K562 (cell line): ENCODE results near the gene PPP1CA. TPM values are rescaled to one million over a fixed set of nuclear protein-coding genes. Genes with fewer than 3 reads are reported as not detected.

Source experiments
- ATAC-seq: fragments of 200-7000 bp; cut with Tn5 transposase; 3 replicates; pipeline ENCODE4 v1.9.1; 2020; ENCODE audit warnings: moderate library complexity
- BruUV-seq: library from RNA; stranded (reverse); fragments of 400-500 nt; replicated peaks from 2 replicates; lab custom pipeline; 2021; lab: Mats Ljungman, UMichigan
- CTCF ChIA-PET: fragments of 300-600 bp; formaldehyde crosslinking; extraction: SDS; loops from one replicate; lab custom pipeline; 2021; ENCODE audit warnings: low intra/inter-chr PET ratio; lab: Yijun Ruan, JAX
- POLR2A ChIA-PET: fragments of 300-600, 350-650 bp; sonication (Branson Sonifier 250); formaldehyde crosslinking; extraction: SDS; loops from one replicate; lab custom pipeline; 2021; ENCODE audit warnings: antibody characterized with exemption, inconsistent platforms; lab: Yijun Ruan, JAX
- DNase-seq, 4 experiments: peaks; one replicate each; pipeline versions ENCODE4 v3.0.0 to v3.0.0-alpha.2; 2011 to 2018; ENCODE audit warnings: low spot score in 3 of 4, mixed read lengths in 3 of 4; ENCODE audit errors: extremely low read depth in 1 of 4
- FAIRE-seq: peaks from 2 replicates; lab custom pipeline; 2011; peaks lifted over from hg19 to GRCh38; lab: Jason Lieb, UNC
- H2AFZ ChIP-seq: 2 replicates; pipeline ENCODE4 v1.6.0; 2011; ENCODE audit warnings: low read depth, low read length, control low read depth, inconsistent platforms
- H3K27ac ChIP-seq: fragments of 200-600 bp; 3 replicates; pipeline ENCODE4 v1.8.0; 2011; ENCODE audit warnings: low read depth, mild to moderate bottlenecking, control low read depth, inconsistent platforms, low read length, moderate library complexity, mixed read lengths; ENCODE audit errors: extremely low read depth
- H3K27me3 ChIP-seq, 2 experiments: fragments of 300-600 bp in 1 of 2; 2 replicates in 1 of 2; 3 replicates in 1 of 2; pipeline versions ENCODE4 v1.6.0 to v1.8.0; 2011; ENCODE audit warnings: inconsistent platforms in 2 of 2, low read length in 2 of 2, mild to moderate bottlenecking in 1 of 2, mixed read lengths in 1 of 2, moderate library complexity in 1 of 2; ENCODE audit not compliant: control insufficient read depth in 2 of 2, insufficient read depth in 2 of 2
- H3K36me3 ChIP-seq: fragments of 300-600 bp; 3 replicates; pipeline ENCODE4 v1.8.0; 2011; ENCODE audit warnings: mild to moderate bottlenecking, low read length, inconsistent platforms; ENCODE audit not compliant: control insufficient read depth, insufficient read depth
- H3K4me1 ChIP-seq, 2 experiments: fragments of 200-600 bp in 1 of 2; replicated peaks in 1 of 2; 2 replicates in 1 of 2; 3 replicates in 1 of 2; pipeline versions ENCODE4 v1.5.1 to v1.8.0; 2011; ENCODE audit warnings: inconsistent platforms in 2 of 2, low read length in 2 of 2, mild to moderate bottlenecking in 1 of 2, mixed read lengths in 1 of 2, moderate library complexity in 1 of 2; ENCODE audit not compliant: control insufficient read depth in 2 of 2, insufficient read depth in 2 of 2
- H3K4me2 ChIP-seq: 2 replicates; pipeline ENCODE4 v1.6.1; 2011; ENCODE audit warnings: low read length, control low read depth, inconsistent platforms, mixed read lengths; ENCODE audit not compliant: insufficient read depth
- H3K4me3 ChIP-seq: fragments of 200-600 bp; sonication (generic), shearing (Covaris generic); 2 replicates; pipeline ENCODE4 v1.5.1; 2016; ENCODE audit warnings: control low read depth, inconsistent platforms
- H3K79me2 ChIP-seq: fragments of 200-600 bp; 3 replicates; pipeline ENCODE4 v1.8.0; 2011; ENCODE audit warnings: low read length, inconsistent platforms; ENCODE audit not compliant: control insufficient read depth, insufficient read depth
- H3K9ac ChIP-seq, 2 experiments: 2 replicates each; pipeline versions ENCODE4 v1.6.0 to v1.6.1; 2011; ENCODE audit warnings: low read depth in 2 of 2, low read length in 2 of 2, control low read depth in 1 of 2, inconsistent platforms in 1 of 2, mild to moderate bottlenecking in 1 of 2, mixed read lengths in 1 of 2; ENCODE audit not compliant: insufficient read depth in 1 of 2
- H3K9me1 ChIP-seq: one replicate; pipeline ENCODE4 v1.6.0; 2011; ENCODE audit warnings: inconsistent platforms, mild to moderate bottlenecking, low read length, moderate library complexity; ENCODE audit not compliant: control insufficient read depth, insufficient read depth
- H3K9me3 ChIP-seq: replicated peaks from 2 replicates; pipeline ENCODE4 v1.5.1; 2011; ENCODE audit warnings: low read depth, low read length, inconsistent platforms; ENCODE audit not compliant: control insufficient read depth, insufficient read depth
- H4K20me1 ChIP-seq: replicated peaks from 2 replicates; pipeline ENCODE4 v1.6.1; 2011; ENCODE audit warnings: low read length, inconsistent platforms, mixed read lengths; ENCODE audit not compliant: control insufficient read depth, insufficient read depth
- ERF ChIP-seq: fragments of 450-650 bp; formaldehyde crosslinking; IDR thresholded peaks from 2 replicates; pipeline ENCODE4 v1.4.0; 2020; ENCODE audit warnings: mild to moderate bottlenecking, mixed read lengths
- POLR2G ChIP-seq: fragments of 200-400 bp; formaldehyde crosslinking; IDR thresholded peaks from 2 replicates; pipeline ENCODE4 v1.6.1; 2017; ENCODE audit warnings: low read depth, mild to moderate bottlenecking, antibody characterized with exemption, low read length, moderate library complexity
- RBFOX2 ChIP-seq: fragments of 200-400 bp; formaldehyde crosslinking; IDR thresholded peaks from 2 replicates; pipeline ENCODE4 v1.6.1; 2017; ENCODE audit warnings: low read depth, mild to moderate bottlenecking, low read length, moderate library complexity
- SNRNP70 ChIP-seq: fragments of 200-400 bp; formaldehyde crosslinking; optimal IDR thresholded peaks from 2 replicates; pipeline ENCODE3; 2017; ENCODE audit warnings: low read depth, low read length
- WGBS: fragments of 100-300 bp; shearing (Covaris generic); methylation state at CpG from one replicate; pipeline ENCODE4 v1.1.6; 2016; ENCODE audit warnings: low coverage, mixed read lengths; ENCODE audit not compliant: insufficient coverage; ENCODE audit errors: missing lambda C conversion rate; 5-methylcytosine and 5-hydroxymethylcytosine counted together
- in situ Hi-C: fragments of 300-500 bp; cut with MboI; formaldehyde crosslinking; loops from 4 replicates; pipeline ENCODE4 v1.15.0; 2018; ENCODE audit warnings: inconsistent platforms, mixed read lengths
- intact Hi-C: fragments of 100-400 bp; cut with micrococcal nuclease; formaldehyde crosslinking; loops from 2 replicates; pipeline ENCODE4 v1.14.2; 2022
- polyA plus RNA-seq, 8 experiments: library from polyadenylated mRNA; depleted of rRNA in 4 of 8; stranded (reverse) in 5 of 8; unstranded in 3 of 8; fragments of >200 nt; fragmentation: Nextera tagmentation in 2 of 8; fragmentation: Illumina TruSeq in 1 of 8; extraction: Ambion mirVana in 2 of 8; extraction: Trizol in 1 of 8; gene quantifications; 2 replicates each; pipeline versions ENCODE4 v1.2.1 to v1.2.3, GENCODE V29; 2011 to 2014; ENCODE audit warnings: inconsistent platforms in 1 of 8, missing spikeins in 1 of 8
- total RNA-seq, 7 experiments: library from RNA; depleted of rRNA in 6 of 7; stranded (reverse); fragments of >200 nt in 6 of 7; fragmentation: Illumina TruSeq in 2 of 7; extraction: Trizol in 2 of 7; gene quantifications; 2 replicates each; pipeline versions ENCODE4 v1.2.1 to v1.2.3, GENCODE V29; 2011 to 2021; ENCODE audit warnings: low replicate concordance in 1 of 7
- TF ChIP-seq, protein P1 (sequence below): IDR thresholded peaks from 2 replicates; pipeline ENCODE4 v1.6.1; 2011; ENCODE audit warnings: borderline replicate concordance, low read depth, mild to moderate bottlenecking, moderate library complexity, low read length; ENCODE audit not compliant: insufficient read depth, poor library complexity, severe bottlenecking

The PPP1CA gene
- total and polyA plus RNA-seq, 9 of the 15 experiments (the other 6 are each of a cell fraction or from before 2014, with no cell fraction given): 18.2 to 242 (median 188) TPM

DNA sequence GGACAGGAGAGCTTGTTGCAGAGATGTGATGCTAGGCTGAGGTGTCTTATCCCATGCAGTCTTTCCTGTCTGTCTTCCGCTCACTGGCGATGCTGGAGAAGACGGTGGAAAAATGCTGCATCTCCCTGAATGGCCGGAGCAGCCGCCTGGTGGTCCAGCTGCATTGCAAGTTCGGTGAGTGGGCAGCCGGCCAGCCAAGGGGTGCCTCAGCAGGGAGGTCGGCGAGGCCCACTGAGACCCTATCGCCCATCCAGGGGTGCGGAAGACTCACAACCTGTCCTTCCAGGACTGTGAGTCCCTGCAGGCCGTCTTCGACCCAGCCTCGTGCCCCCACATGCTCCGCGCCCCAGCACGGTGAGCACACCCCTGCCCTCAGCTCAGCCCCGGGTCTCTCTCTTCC lies 8.2 kb downstream of the PPP1CA start:
- ATAC-seq (no peak), FAIRE-seq (no peak), DNase-seq (no peak)
- no TSS peak for BruUV-seq
- WGBS: 90% methylated on average over 18 of the region's 18 CpGs
- Histone ChIP-seq H3K9ac (peak overlapping the region in 1 of 2 experiments; percentile 81; a peak in 2 of 4 replicates), H3K4me1 (peaks cover 8 to 68% of the 10 kb centered on the region in 2 experiments; a peak in 4 of 5 replicates), H3K27ac (no peak overlapping the region), H2AFZ (no peak overlapping the region), H3K9me1 (peaks cover 3% of the 10 kb centered on the region), H3K4me2 (no peak overlapping the region), H4K20me1 (peaks cover 4% of the 10 kb centered on the region; the same call in 1 of the 2 replicates), H3K79me2 (peaks cover 25% of the 10 kb centered on the region), H3K36me3 (peaks cover 47% of the 10 kb centered on the region), H3K4me3 (no peak overlapping the region), H3K9me3 (no peaks in the 10 kb centered on the region), H3K27me3 (no peaks in the 10 kb centered on the region)
- in situ Hi-C loops: no loop called here
- POLR2A ChIA-PET: interaction anchor here (0.6 to 1.1 kb wide), 2 partner anchors 100 to 189 kb away, joined by 3 to 4 read pairs; no protein-coding TSS in a partner anchor
- intact Hi-C loops: no loop called here
- TF ChIP-seq SNRNP70 (no peak), RBFOX2 (peak; percentile 48), POLR2G (peak; percentile 44; the same call in 1 of the 2 replicates), ERF (CRISPR knock-in tag) (no peak)
- TF ChIP-seq, protein P1, sequence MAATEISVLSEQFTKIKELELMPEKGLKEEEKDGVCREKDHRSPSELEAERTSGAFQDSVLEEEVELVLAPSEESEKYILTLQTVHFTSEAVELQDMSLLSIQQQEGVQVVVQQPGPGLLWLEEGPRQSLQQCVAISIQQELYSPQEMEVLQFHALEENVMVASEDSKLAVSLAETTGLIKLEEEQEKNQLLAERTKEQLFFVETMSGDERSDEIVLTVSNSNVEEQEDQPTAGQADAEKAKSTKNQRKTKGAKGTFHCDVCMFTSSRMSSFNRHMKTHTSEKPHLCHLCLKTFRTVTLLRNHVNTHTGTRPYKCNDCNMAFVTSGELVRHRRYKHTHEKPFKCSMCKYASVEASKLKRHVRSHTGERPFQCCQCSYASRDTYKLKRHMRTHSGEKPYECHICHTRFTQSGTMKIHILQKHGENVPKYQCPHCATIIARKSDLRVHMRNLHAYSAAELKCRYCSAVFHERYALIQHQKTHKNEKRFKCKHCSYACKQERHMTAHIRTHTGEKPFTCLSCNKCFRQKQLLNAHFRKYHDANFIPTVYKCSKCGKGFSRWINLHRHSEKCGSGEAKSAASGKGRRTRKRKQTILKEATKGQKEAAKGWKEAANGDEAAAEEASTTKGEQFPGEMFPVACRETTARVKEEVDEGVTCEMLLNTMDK: no peak
- CTCF ChIA-PET: no interaction called here
